Stimulated activated naive CD8-positive, alpha-beta T cell treated with anti-CD3 and anti-CD28 coated beads, Interleukin-15, Interleukin-2, amounts not matched to agents 100 ng/mL and 50 ng/mL, for 24 hours (primary cell): ENCODE results near the gene TBCA.

Experiments
- H3K27ac Mint-ChIP-seq: one replicate; pipeline ENCODE4 v1.8.0; 2021; ENCODE audit warnings: mild to moderate bottlenecking, mixed read lengths
- H3K27me3 Mint-ChIP-seq: one replicate; pipeline ENCODE4 v1.8.0; 2021; ENCODE audit warnings: mixed read lengths
- H3K36me3 Mint-ChIP-seq: one replicate; pipeline ENCODE4 v1.8.0; 2021; ENCODE audit warnings: low read depth, mixed read lengths
- H3K4me1 Mint-ChIP-seq: one replicate; pipeline ENCODE4 v1.8.0; 2021; ENCODE audit warnings: low read depth, mixed read lengths
- H3K4me3 Mint-ChIP-seq: one replicate; pipeline ENCODE4 v1.8.0; 2021; ENCODE audit warnings: mild to moderate bottlenecking, mixed read lengths
- H3K9me3 Mint-ChIP-seq: one replicate; pipeline ENCODE4 v1.8.0; 2021; ENCODE audit warnings: mixed read lengths

TBCA gene

DNA sequence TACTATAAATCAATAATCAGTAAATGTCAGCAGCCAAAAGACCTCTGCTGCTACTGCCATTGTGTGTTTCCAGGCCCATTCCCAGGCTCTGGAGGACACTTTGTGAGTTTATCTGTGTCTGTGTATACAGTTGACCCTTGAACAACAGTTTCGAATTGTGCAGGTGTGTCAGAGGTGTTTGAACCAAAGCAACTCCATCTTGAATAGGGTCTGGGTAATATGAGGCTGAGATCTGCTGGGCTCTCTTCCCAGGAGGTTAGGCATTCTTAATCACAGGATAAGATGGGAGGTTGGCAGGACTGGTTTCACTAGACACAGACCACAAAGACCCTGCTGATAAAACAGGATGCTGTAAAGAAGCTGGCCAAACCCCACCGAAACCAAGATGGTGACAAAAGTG lies 2.3 kb upstream of the TBCA start:
- Mint-ChIP-seq H3K9me3 (no peaks in the 10 kb centered on the region), H3K36me3 (peaks cover 21% of the 10 kb centered on the region), H3K27ac (no peak overlapping the region), H3K4me1 (peaks cover 44% of the 10 kb centered on the region), H3K27me3 (no peaks in the 10 kb centered on the region), H3K4me3 (no peak overlapping the region)

DNA sequence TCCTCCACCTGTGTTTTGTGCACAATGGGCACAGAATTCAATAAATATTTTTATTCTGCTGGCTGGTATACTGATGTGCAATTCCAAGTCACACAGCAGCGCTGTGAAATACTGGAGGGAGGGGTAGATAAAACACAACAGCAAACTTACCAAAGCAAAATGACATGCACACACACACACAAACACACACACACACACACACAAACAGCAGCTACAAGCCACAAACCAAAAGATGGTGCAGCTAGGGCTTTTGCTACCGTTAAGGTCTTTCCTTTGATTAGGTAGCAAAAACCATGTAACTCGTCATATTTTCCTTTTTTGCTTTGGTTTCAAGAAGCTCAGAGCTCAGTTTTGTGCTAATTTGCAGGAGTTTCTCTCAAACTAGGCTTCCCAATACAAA lies 1.8 kb upstream of the TBCA start:
- H3K4me3 Mint-ChIP-seq, result no peak overlapping the region
- H3K4me1 Mint-ChIP-seq, result peaks cover 48% of the 10 kb centered on the region
- no peak overlapping the region for H3K27ac Mint-ChIP-seq
- no peaks in the 10 kb centered on the region for H3K27me3 Mint-ChIP-seq
- H3K36me3 Mint-ChIP-seq, result peaks cover 21% of the 10 kb centered on the region
- no peaks in the 10 kb centered on the region for H3K9me3 Mint-ChIP-seq

DNA sequence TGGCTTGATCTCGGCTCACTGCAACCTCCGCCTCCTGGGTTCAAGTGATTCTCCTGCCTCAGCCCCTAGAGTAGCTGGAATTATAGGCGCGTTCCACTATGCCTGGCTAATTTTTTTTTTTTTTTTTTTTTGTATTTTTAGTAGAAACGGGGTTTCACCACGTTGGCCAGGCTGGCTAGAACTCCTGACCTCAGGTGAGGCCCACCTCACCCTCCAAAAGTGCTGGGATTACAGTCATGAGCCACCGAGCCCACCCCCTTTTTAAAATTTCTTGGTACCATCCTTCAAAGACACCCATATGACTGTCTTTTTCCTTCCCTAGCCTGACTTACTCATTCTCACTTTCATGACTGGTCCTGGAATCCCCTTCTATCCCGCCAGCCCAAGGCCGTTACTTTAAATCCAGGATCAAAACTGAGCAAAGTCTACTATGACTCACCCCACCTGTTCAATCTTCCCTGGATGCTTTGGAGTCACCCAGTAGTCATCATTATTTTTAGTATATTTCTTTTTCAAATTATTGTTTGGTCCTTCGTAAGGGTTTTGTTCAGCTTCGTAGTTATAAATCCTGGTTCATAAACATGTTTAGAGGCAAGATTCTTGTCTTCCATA lies 1.2 kb upstream of the TBCA start:
- H3K36me3 Mint-ChIP-seq, result peaks cover 21% of the 10 kb centered on the region
- H3K9me3 Mint-ChIP-seq, result no peaks in the 10 kb centered on the region
- H3K4me1 Mint-ChIP-seq, result peaks cover 54% of the 10 kb centered on the region
- peak overlapping the region; percentile 36 for H3K4me3 Mint-ChIP-seq
- no peaks in the 10 kb centered on the region for H3K27me3 Mint-ChIP-seq
- peak overlapping the region; percentile 47 for H3K27ac Mint-ChIP-seq

DNA sequence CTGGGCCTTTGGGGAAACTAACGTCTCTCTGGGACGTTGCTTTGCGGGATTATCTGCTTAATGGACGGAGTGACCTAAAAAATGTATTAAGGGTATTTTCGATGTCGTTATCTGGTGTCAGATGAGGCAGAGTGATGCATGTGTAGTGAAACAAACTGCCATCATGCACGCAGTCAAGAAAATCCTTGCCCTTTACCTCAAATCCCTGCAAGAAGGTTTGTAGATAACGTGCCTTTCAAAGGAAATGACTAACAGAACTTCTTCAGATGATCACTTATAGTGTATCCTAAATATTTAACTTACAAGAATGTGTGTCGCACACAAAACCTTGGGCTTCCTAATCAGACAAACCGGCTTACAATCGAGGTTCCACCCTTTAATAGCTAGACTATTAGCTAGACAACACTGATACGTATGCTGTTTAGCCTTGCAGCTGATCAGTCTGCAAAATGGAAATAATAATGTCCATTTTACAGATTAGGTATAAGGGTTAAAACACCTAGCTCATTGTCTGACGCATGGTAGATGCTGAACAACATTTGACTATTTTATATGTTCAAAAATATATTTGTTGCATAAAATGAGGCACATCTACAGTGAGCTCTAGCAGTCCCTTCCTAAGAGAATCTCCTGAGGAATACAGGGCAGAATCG lies 541 bp upstream of the TBCA start:
- H3K36me3 Mint-ChIP-seq, result peaks cover 26% of the 10 kb centered on the region

DNA sequence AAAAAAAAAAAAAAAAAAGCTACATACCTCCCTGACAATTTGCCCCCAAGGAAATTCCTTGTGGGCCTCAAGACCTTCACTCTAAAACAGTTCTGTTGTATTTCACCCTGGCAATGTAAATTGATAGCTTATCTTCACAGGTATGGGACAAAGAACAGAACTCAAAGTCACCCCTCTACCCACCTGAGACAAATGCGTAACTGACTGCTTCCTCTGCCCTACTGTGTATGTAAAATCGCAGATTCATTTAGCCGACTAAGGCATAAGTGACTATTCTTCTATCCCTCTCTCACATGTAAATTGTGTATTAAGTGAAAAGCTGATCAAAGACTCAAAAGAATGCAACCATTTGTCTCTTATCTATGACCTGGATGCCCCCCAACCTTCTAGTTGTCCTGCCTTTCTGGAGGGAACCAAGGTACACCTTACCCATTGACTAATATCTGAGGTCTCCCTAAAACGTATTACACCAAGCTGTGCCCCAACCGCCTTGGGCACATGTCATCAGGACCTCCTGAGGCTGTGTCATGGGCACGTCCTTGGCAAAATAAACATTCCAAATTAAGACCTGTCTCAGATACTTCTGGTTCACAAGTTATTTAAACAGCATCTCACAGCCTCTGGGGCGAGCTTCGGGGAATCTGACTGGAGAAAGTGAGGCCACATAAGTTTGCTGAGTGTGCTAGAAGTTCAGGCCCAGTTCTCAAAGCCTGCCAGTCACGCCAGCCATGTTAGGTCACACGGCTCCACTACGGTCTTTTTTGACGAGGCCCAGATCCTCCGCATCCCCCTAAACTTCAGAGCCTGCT lies 954 bp downstream of the TBCA start:
- H3K4me3 Mint-ChIP-seq, result peak overlapping the region; percentile 92
- peak overlapping the region; percentile 98 for H3K27ac Mint-ChIP-seq
- H3K36me3 Mint-ChIP-seq, result peaks cover 41% of the 10 kb centered on the region
- H3K9me3 Mint-ChIP-seq, result no peaks in the 10 kb centered on the region
- peaks cover 76% of the 10 kb centered on the region for H3K4me1 Mint-ChIP-seq
- no peaks in the 10 kb centered on the region for H3K27me3 Mint-ChIP-seq

More for the DNA sequence above, 541 bp upstream of the TBCA start:
- Mint-ChIP-seq H3K9me3 (no peaks in the 10 kb centered on the region), H3K27ac (peak overlapping the region; percentile 96), H3K4me3 (peak overlapping the region; percentile 92), H3K4me1 (peaks cover 61% of the 10 kb centered on the region), H3K27me3 (no peaks in the 10 kb centered on the region)

DNA sequence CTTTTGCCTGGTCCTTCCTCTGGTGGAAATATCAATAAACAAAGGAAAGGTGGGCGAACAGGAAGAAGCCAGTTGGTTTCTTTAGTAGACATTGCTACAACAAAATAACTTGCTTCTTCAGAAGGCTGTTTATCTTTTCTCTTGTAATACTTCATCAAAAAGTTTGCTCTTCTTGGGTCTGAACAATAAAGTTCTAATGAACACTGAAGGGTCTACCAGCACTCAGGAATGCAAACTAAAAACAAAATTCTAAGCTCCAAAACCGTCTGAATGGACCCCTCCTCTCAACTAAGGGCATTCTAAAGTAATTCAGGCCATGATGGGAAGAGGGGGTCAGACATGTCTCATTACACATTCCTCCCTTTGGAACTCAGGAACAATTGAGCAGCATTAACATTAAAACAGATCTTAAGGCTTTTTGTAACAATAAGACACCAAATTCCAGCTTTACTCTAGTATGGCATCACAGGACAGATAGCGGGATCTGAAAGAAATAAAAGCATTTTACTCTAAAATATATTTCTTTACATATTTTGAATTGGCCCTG lies 2.3 kb downstream of the TBCA start:
- Mint-ChIP-seq H3K4me1 (peaks cover 84% of the 10 kb centered on the region), H3K9me3 (no peaks in the 10 kb centered on the region), H3K36me3 (peaks cover 53% of the 10 kb centered on the region), H3K27me3 (no peaks in the 10 kb centered on the region), H3K27ac (peak overlapping the region; percentile 47), H3K4me3 (peak overlapping the region; percentile 92)

DNA sequence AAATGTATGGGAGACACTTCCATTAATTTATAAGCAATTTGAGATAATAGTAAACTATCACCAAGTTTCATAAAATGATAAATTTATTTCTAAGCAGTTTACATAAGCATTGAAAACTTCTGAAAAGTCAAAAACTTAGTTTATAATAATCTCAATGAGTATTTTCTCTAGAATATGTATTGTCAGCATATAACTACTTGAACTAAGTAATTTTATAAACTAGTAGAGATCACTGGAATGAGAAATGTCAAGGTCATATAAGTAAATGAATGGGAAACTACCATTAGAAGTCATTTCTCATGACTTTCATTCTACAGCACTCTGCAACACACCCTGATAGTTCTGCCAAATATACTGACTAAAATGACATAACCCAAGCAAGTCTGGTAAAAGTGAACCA lies 3.4 kb downstream of the TBCA start:
- H3K9me3 Mint-ChIP-seq, result no peaks in the 10 kb centered on the region
- H3K4me3 Mint-ChIP-seq, result peak overlapping the region; percentile 60

DNA sequence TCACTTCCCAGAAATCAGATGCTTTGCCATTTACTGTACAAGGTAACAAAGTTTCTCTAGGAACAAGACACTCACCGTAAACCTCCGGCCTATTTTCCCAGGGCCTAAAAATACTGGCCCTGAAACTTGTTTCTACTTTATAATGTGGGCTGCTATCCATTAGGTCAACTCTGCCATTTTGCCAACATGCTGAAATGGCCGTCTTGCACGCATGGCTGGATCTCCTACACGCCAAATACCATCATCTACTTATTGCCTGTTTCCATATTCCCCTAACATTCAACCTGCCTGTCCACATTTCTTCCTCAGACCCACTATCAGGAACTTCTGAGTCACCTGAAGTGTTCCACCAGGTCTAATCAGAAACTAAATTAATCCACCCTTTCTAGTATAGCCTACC lies 4.7 kb downstream of the TBCA start:
- Mint-ChIP-seq H3K9me3 (no peaks in the 10 kb centered on the region), H3K36me3 (peaks cover 71% of the 10 kb centered on the region), H3K4me1 (peaks cover 84% of the 10 kb centered on the region), H3K4me3 (peak overlapping the region; percentile 2), H3K27ac (peak overlapping the region; percentile 37), H3K27me3 (no peaks in the 10 kb centered on the region)

More for the DNA sequence above, 3.4 kb downstream of the TBCA start:
- peaks cover 83% of the 10 kb centered on the region for H3K4me1 Mint-ChIP-seq
- H3K36me3 Mint-ChIP-seq, result peaks cover 59% of the 10 kb centered on the region
- no peaks in the 10 kb centered on the region for H3K27me3 Mint-ChIP-seq
- no peak overlapping the region for H3K27ac Mint-ChIP-seq

DNA sequence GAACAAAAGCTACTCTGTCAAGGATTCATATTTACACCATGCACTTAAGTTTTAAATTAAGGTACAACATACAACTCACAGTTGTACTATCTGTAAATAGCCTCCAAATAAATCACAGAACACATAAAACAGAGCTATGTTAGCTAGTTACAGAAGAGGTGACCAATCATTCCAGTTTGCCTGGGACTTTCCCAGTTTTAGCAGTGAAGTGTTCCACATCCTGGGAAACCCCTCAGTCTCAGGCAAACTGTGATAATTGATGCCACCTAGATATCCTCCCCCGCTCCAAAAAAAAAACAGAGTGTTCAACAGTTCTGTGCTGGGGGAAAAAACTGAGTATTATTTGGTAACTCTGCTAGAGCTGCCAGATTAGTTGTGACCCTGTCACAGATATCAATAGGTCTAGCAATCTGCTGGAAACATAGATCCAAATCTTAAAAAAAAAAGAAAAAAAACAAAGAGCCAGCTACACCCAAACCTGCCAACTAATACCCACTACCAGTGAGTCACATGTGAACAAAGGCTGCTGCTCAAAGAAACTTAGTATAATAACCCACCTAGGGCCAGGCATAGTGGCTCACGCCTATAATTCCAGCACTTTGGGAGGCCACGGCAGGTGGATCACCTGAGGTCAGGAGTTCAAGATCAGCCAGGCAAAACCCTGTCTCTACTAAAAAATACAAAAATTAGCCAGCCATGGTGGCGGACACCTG lies 5.7 kb downstream of the TBCA start:
- no peak overlapping the region for H3K4me3 Mint-ChIP-seq
- H3K27me3 Mint-ChIP-seq, result no peaks in the 10 kb centered on the region
- peaks cover 83% of the 10 kb centered on the region for H3K4me1 Mint-ChIP-seq
- peaks cover 74% of the 10 kb centered on the region for H3K36me3 Mint-ChIP-seq
- H3K9me3 Mint-ChIP-seq, result no peaks in the 10 kb centered on the region
- H3K27ac Mint-ChIP-seq, result no peak overlapping the region

DNA sequence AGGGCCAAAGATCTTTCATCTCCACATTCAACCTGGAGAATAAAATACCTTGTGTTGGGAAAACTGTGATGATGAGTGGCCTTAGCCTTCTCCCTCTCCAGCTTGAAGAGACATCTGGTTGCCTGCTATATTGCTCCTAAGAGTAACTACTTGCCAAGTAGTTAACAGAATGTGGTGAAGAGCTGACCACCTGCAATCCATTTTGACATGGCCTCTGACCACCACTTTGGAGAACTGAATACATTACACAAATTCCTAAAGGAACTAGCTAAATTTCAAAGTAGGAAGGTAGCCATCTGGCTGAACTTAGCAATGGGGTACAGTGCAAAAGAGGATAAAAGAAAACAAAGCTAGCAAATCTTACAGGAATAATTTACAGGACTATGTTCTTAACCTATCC lies 7.2 kb downstream of the TBCA start:
- Mint-ChIP-seq H3K36me3 (peaks cover 66% of the 10 kb centered on the region), H3K4me1 (peaks cover 74% of the 10 kb centered on the region), H3K27me3 (no peaks in the 10 kb centered on the region), H3K9me3 (no peaks in the 10 kb centered on the region), H3K27ac (no peak overlapping the region), H3K4me3 (no peak overlapping the region)

DNA sequence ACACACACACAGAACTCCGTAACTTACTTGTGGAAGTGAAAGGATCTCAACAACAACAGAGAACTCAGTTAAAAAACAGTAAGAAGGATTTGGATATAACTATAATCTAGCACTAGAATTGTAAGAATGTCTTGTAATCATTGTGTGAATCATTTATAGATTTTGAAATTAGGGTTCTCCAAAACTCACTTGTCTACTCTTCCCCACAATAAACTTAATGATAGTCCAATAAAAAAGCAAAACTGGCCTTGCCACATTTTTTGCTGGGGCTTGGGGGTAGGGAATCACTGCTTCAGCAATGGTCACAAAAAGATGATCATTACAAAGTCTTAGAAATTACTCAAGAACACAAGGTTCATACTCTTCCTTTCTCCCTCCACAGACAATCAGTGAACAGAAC lies 8.8 kb downstream of the TBCA start:
- H3K36me3 Mint-ChIP-seq, result peaks cover 72% of the 10 kb centered on the region
- H3K9me3 Mint-ChIP-seq, result no peaks in the 10 kb centered on the region
- no peaks in the 10 kb centered on the region for H3K27me3 Mint-ChIP-seq
- no peak overlapping the region for H3K4me3 Mint-ChIP-seq
- H3K4me1 Mint-ChIP-seq, result peaks cover 57% of the 10 kb centered on the region
- H3K27ac Mint-ChIP-seq, result no peak overlapping the region

DNA sequence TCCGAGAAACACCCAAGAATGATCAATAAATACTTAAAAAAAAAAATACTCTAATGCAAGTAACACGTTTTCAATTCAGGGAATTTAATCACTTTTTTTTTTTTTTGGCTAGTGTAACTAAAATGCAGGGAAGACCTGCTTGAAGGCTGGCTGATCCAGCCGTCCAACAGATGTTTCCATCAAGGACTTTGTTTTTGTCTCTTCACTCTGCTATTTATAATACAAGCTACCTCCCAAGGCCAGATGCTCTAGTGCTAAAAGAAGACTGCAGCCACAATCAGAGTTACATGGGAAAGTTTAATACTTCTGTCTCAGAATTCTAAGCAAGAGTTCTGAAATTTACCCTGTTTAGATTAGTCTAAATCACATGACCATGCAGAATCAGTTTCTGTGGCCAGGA lies 14.5 kb downstream of the TBCA start:
- peaks cover 36% of the 10 kb centered on the region for H3K4me1 Mint-ChIP-seq
- H3K9me3 Mint-ChIP-seq, result peaks cover 4% of the 10 kb centered on the region
- H3K27me3 Mint-ChIP-seq, result no peaks in the 10 kb centered on the region
- H3K4me3 Mint-ChIP-seq, result no peak overlapping the region
- no peak overlapping the region for H3K27ac Mint-ChIP-seq
- H3K36me3 Mint-ChIP-seq, result peaks cover 64% of the 10 kb centered on the region

DNA sequence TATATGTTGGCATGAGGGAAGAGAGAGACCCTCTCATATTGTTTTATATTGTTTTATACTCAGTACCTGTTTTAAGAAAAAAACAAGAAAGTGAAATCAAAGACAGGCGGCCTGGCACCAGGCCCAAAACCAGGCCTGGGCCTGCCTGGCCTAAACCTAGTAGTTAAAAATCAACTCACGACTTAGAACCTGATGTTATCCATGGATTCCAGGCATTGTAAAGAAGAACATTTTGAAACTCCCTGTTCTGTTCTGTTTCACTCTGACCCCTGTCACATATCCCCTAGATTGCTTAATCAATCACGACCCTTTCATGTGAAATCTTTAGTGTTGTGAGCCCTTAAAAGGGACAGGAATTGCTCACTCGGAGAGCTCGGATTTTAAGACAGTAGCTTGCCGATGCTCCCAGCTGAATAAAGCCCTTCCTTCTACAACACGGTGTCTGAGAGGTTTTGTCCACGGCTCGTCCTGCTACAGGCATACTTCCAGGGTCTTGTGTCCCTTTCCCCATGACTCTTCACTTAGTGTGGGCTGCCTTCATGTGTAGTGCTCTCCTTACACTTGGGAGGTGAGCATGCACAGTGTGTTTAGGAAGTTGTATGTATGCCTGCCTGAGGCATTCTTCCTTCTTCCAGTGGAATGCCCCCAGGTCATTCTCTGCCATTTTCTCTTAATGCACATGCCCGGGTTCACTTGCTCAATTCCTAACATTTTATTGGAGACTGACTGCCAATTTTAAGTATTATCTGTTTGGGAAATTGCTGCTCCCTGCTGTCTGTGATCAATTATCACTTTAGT lies 17.8 kb downstream of the TBCA start:
- Mint-ChIP-seq H3K27ac (no peak overlapping the region), H3K4me3 (no peak overlapping the region), H3K9me3 (peaks cover 4% of the 10 kb centered on the region), H3K4me1 (peaks cover 32% of the 10 kb centered on the region), H3K36me3 (peaks cover 55% of the 10 kb centered on the region), H3K27me3 (no peaks in the 10 kb centered on the region)
